ENCODE results near the gene SDK2. TPM values are rescaled to one million over a fixed set of nuclear protein-coding genes. Genes with fewer than 3 reads are reported as not detected.

The SDK2 gene
- total RNA-seq, 1 donor: under 0.01 TPM

DNA sequence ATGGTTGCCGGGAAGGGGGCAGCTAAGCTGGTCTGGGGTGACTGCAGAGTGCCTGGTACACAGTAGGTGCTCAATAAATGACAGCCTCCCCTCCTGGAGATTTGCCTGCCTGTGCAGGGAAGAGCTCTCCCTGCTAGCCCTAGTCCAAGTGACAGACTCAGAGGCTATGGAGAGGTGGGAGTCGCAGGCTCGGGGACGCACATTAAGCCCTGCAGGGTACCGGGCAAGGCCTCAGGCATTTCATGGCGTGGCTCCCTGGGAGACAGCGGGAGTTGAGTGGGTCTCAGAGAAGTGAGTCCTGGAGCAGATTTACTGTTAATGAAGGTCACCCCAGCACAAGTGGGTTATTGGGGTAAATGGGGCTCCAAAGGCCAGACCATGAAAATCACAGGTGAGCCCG is 200.2 kb downstream of the SDK2 start:
- H3K27ac ChIP-seq (ENCODE audit: low read depth, low read length): no peak overlapping the region
- DNase-seq (ENCODE audit: insufficient read length, low spot score, missing footprints): no peak
- no peaks in the 10 kb centered on the region for H3K4me1 ChIP-seq (ENCODE audit: insufficient read depth, low read length)
- no peaks in the 10 kb centered on the region for H3K9me3 ChIP-seq (ENCODE audit: low read depth, low read length)
- H4K20me1 ChIP-seq (ENCODE audit: insufficient read depth, low read length): no peaks in the 10 kb centered on the region
- TF ChIP-seq, protein P1, sequence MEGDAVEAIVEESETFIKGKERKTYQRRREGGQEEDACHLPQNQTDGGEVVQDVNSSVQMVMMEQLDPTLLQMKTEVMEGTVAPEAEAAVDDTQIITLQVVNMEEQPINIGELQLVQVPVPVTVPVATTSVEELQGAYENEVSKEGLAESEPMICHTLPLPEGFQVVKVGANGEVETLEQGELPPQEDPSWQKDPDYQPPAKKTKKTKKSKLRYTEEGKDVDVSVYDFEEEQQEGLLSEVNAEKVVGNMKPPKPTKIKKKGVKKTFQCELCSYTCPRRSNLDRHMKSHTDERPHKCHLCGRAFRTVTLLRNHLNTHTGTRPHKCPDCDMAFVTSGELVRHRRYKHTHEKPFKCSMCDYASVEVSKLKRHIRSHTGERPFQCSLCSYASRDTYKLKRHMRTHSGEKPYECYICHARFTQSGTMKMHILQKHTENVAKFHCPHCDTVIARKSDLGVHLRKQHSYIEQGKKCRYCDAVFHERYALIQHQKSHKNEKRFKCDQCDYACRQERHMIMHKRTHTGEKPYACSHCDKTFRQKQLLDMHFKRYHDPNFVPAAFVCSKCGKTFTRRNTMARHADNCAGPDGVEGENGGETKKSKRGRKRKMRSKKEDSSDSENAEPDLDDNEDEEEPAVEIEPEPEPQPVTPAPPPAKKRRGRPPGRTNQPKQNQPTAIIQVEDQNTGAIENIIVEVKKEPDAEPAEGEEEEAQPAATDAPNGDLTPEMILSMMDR (IDR thresholded peaks at IDR 0.05; ENCODE audit: extremely low read depth, low read depth, low read length): no peak
- no peak overlapping the region for H2AFZ ChIP-seq (ENCODE audit: low read length)
- no peaks in the 10 kb centered on the region for H3K36me3 ChIP-seq (ENCODE audit: insufficient read depth, low read length)
- H3K27me3 ChIP-seq (ENCODE audit: insufficient read depth, low read length): no peaks in the 10 kb centered on the region
- no peaks in the 10 kb centered on the region for H3K79me2 ChIP-seq (ENCODE audit: insufficient read depth, low read length)
- H3K4me3 ChIP-seq (ENCODE audit: insufficient read depth, low read length): no peak overlapping the region
- H3K4me2 ChIP-seq (ENCODE audit: insufficient read depth, low read length): no peak overlapping the region

DNA sequence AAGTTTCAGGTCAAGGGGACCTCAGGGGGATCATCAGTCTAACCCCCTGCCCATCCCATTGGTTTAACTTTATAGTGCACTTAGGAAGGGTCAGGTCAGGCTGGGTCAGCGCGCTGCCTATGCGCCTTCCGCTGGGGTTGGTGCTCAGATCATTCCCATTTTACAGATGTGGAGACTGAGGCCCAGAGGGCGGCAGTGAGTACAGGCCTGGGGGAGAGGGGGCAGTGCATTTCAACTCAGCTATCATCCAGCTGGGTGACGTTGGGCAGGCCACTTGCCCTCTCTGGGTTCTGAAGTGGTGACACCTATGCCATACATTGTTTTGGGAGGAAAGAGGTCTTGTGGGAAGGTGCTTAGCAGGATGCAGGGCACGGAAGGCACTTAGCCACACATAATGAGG is 204.6 kb downstream of the SDK2 start:
- no peaks in the 10 kb centered on the region for H3K36me3 ChIP-seq (ENCODE audit: insufficient read depth, low read length)
- no peak overlapping the region for H3K27ac ChIP-seq (ENCODE audit: low read depth, low read length)
- H3K9me3 ChIP-seq (ENCODE audit: low read depth, low read length): no peaks in the 10 kb centered on the region
- no peaks in the 10 kb centered on the region for H3K4me1 ChIP-seq (ENCODE audit: insufficient read depth, low read length)
- no peaks in the 10 kb centered on the region for H3K79me2 ChIP-seq (ENCODE audit: insufficient read depth, low read length)
- TF ChIP-seq, protein P1 (IDR thresholded peaks at IDR 0.05; ENCODE audit: extremely low read depth, low read depth, low read length): no peak
- no peak overlapping the region for H3K4me3 ChIP-seq (ENCODE audit: insufficient read depth, low read length)
- no peak for DNase-seq (ENCODE audit: insufficient read length, low spot score, missing footprints)
- no peaks in the 10 kb centered on the region for H4K20me1 ChIP-seq (ENCODE audit: insufficient read depth, low read length)
- H3K4me2 ChIP-seq (ENCODE audit: insufficient read depth, low read length): no peak overlapping the region
- H3K27me3 ChIP-seq (ENCODE audit: insufficient read depth, low read length): peaks cover 2% of the 10 kb centered on the region
- H2AFZ ChIP-seq (ENCODE audit: low read length): no peak overlapping the region

DNA sequence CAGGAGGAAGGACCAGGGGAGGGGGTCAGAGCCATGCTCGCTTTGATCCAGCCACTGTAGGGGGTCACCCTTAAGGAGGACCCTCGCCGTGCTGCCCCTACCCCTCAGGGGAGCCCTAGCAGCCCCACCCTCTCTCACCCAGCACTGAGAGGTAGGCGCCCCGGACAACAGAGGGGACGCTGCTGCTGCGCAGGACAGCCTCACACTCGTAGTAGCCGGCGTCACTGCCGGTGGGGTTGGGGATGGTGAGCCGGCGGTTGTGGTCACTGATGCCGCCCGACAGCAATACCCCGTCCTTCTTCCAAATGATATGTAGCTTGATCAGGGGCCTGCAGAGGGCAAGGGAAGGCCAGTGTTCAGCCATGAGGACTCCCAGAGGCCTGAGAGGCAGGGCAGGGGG is 206.4 kb downstream of the SDK2 start:
- DNase-seq (ENCODE audit: insufficient read length, low spot score, missing footprints): no peak
- Histone ChIP-seq H4K20me1 (ENCODE audit: insufficient read depth, low read length) (no peaks in the 10 kb centered on the region), H3K27me3 (ENCODE audit: insufficient read depth, low read length) (peaks cover 2% of the 10 kb centered on the region), H3K79me2 (ENCODE audit: insufficient read depth, low read length) (no peaks in the 10 kb centered on the region), H3K36me3 (ENCODE audit: insufficient read depth, low read length) (no peaks in the 10 kb centered on the region), H3K4me1 (ENCODE audit: insufficient read depth, low read length) (no peaks in the 10 kb centered on the region), H3K4me2 (ENCODE audit: insufficient read depth, low read length) (no peak overlapping the region), H2AFZ (ENCODE audit: low read length) (no peak overlapping the region), H3K27ac (ENCODE audit: low read depth, low read length) (no peak overlapping the region), H3K9me3 (ENCODE audit: low read depth, low read length) (no peaks in the 10 kb centered on the region), H3K4me3 (ENCODE audit: insufficient read depth, low read length) (no peak overlapping the region)
- TF ChIP-seq, protein P1 (IDR thresholded peaks at IDR 0.05; ENCODE audit: extremely low read depth, low read depth, low read length): no peak

DNA sequence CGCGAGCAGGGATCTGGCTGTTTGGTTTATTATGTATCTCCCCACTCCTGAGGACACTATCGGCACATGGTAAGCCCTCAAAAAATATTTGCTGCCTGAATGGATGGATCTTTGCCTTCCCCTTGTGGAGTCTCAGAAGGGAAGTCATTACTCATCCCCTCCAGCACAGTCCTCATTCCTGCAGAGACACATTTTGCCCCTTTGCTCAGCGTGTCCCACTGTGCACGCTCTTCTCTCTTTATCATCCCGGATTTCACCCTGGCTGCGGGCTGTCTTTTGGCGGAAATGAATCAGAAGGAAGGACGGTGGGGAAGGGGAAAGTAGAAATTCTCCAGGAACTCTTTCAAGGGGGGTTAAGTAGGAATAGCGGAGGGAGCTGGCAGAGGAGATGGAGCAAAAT is 207.3 kb downstream of the SDK2 start:
- H3K4me1 ChIP-seq (ENCODE audit: insufficient read depth, low read length): no peaks in the 10 kb centered on the region
- H3K9me3 ChIP-seq (ENCODE audit: low read depth, low read length): no peaks in the 10 kb centered on the region
- no peak overlapping the region for H3K4me3 ChIP-seq (ENCODE audit: insufficient read depth, low read length)
- H3K36me3 ChIP-seq (ENCODE audit: insufficient read depth, low read length): no peaks in the 10 kb centered on the region
- H3K4me2 ChIP-seq (ENCODE audit: insufficient read depth, low read length): no peak overlapping the region
- H3K27me3 ChIP-seq (ENCODE audit: insufficient read depth, low read length): peaks cover 2% of the 10 kb centered on the region
- TF ChIP-seq, protein P1 (IDR thresholded peaks at IDR 0.05; ENCODE audit: extremely low read depth, low read depth, low read length): no peak
- no peaks in the 10 kb centered on the region for H4K20me1 ChIP-seq (ENCODE audit: insufficient read depth, low read length)
- H3K27ac ChIP-seq (ENCODE audit: low read depth, low read length): no peak overlapping the region
- no peak for DNase-seq (ENCODE audit: insufficient read length, low spot score, missing footprints)
- no peaks in the 10 kb centered on the region for H3K79me2 ChIP-seq (ENCODE audit: insufficient read depth, low read length)
- H2AFZ ChIP-seq (ENCODE audit: low read length): no peak overlapping the region
